GM13976 (cell line): ENCODE data around the gene WNK2.

ENCODE experiments used
- DNase-seq: peaks from one replicate; pipeline ENCODE4 v3.0.0; 2012; ENCODE audit warnings: low spot score
- in situ Hi-C: fragments of 300-500 bp; cut with MboI; formaldehyde crosslinking; loops from one replicate; pipeline ENCODE4 v1.12.0; 2022; ENCODE audit warnings: low sequenced_read_pairs, mixed read lengths, inconsistent platforms; ENCODE audit not compliant: unreplicated experiment
- TF ChIP-seq, protein P1 (sequence below): IDR thresholded peaks from 2 replicates; pipeline ENCODE4 v1.5.1; 2012; ENCODE audit warnings: borderline replicate concordance, mild to moderate bottlenecking; ENCODE audit not compliant: insufficient read depth; ENCODE audit errors: extremely low read depth, missing control alignments, control extremely low read depth

WNK2 gene

DNA sequence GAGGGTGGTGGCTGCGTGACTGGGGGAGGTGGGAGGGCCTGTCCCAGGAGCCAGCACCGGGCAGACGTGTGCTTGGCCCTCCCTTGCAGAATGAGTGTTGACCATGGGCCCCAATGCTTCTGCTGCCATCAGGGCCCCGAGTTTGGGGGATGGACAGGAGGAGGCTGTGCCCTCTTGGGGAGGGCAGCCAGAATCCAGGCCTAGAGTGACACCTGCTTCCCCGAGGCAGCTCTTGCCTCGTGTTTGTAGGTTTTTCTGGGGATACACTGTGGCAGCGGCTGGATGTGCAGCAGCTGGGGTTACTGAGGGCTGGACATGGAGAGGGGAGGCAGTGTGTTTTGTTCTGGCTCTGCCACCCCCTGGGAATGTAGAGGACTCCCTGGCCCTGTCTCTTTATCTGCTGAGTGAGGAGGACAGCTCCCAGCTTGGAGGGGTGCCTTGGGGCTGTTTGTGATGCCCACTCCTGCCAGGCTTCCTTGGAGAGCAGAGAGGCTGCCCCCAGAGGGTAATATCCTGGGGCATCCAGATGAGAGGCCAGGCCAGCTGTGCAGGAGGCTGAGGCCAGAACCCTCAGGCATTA lies 22.7 kb downstream of the WNK2 start:
- in situ Hi-C loops: no loop called here
- TF ChIP-seq, protein P1, sequence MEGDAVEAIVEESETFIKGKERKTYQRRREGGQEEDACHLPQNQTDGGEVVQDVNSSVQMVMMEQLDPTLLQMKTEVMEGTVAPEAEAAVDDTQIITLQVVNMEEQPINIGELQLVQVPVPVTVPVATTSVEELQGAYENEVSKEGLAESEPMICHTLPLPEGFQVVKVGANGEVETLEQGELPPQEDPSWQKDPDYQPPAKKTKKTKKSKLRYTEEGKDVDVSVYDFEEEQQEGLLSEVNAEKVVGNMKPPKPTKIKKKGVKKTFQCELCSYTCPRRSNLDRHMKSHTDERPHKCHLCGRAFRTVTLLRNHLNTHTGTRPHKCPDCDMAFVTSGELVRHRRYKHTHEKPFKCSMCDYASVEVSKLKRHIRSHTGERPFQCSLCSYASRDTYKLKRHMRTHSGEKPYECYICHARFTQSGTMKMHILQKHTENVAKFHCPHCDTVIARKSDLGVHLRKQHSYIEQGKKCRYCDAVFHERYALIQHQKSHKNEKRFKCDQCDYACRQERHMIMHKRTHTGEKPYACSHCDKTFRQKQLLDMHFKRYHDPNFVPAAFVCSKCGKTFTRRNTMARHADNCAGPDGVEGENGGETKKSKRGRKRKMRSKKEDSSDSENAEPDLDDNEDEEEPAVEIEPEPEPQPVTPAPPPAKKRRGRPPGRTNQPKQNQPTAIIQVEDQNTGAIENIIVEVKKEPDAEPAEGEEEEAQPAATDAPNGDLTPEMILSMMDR: no peak
- no peak for DNase-seq

DNA sequence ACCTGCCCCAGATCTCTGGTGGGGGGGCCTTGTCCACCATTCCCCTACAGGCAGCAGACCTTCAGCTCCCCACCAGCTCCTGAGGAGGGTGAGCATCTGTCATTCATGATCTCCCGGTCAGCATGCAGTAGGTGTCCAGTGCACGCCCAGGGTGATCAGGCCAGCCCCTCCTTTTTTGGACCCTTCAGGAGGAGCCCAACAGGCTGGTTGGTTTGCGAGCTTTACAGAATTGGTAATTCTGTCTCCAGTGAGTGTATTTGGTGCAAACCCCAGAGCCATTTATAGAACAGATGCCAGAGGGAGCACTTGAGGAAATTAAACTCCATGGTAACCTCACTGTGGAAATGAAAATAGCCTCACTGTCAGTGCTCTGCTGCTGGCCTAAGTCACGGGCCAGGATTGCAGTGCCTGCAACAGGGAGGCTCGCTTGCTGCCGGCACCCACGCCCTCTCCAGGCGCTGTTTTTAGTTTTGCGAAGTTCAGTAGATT lies 23.4 kb downstream of the WNK2 start:
- TF ChIP-seq, protein P1: no peak
- in situ Hi-C loops: no loop called here
- DNase-seq: no peak

DNA sequence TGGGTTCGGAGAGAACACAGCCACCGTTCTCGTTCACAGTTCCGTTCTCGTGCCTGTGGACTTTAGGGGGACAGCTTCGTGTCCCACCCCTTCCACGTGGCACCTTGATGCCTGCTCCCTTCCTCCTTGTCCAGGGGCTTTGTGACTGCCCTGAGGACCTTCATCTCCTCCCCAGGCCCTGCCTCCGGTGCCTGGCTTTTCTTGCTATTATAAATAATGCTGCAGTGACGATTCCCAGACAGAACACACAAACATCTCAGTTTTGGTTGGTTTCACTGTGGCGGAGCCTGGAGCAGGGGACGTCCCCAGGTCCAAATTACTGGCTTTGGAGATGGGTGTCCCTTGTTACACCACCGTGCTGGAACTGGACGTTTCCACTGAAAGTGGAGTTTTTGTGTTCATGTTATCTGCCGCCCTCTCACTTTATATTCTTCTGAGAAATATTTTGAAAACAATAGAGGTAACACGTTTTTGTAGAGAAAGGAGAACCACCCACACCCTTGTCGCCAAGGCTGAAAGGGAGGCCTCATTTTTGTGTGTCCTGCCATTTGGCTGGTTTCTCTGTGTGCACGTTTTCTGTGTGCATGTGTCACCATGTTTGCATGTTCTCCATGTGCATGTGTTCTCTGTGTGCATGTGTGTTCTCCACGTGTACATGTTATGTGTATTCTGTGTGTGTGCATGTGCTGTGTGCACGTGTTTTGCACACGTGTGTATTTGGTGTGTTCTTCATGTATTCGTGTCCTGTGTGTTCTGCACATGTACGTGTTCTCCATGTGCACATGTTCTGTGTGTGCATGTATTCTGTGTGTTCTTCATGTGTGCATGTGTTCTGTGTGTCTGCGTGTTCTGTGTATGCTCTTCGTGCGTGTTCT lies 24.2 kb downstream of the WNK2 start:
- DNase-seq: no peak
- TF ChIP-seq, protein P1: no peak
- in situ Hi-C loops: no loop called here

DNA sequence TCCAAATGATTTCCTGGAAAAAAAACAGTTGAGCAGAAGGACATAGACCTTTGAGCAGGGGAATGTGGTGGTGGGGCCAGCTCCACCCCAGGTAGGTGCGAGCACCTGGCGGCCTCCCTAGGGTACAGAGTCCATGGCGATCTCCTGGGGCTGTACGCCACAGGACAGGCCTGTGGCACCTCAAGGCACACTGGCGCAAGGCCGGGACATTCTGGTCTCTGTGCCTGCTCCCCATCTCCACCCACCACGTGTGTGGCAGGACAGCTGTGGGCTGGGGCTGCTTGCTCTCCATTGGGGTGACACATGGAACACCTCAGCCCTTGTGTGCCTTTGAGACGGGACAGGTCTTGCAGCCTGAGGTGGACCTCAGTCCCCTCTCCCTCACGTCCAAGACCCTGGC lies 25.2 kb downstream of the WNK2 start:
- in situ Hi-C loops: no loop called here
- no peak for DNase-seq
- TF ChIP-seq, protein P1: no peak

DNA sequence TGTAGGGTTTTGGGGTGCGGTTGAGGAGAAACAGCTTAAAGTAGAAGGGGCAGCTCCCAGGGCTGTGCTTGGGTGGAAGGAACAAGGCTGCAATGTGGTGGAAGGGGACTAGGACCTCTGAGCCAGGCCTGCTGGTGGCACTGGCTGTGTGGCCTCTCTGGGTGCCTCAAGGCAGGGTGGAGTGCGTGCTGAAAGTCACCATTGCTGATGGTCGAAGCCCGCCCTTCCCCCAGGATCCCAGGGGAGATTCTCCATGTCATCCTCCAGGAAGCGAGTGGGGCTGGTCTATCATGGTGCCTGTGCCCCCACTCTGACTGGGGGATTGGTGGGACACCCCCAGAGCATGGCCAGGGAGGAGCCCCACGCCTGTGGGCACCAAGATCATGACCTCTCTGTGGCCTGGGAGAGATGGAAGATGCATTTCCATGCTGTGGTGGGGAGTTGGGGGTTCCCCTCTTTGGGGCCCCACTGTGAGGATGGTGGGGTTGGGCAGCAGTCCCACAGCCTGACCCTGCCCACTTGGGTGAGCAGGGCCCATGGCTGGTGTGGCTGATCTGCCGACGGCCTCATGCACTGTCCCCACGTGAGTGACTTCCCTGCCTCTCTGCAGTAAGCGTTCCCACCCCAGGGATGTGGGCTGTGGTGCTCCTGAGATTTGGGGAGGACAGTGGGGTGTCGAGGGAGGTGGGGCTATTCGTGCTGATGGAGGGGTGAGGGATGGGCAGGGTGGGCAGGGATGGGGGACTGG lies 25.8 kb downstream of the WNK2 start:
- TF ChIP-seq, protein P1: no peak
- in situ Hi-C loops: no loop called here
- no peak for DNase-seq

DNA sequence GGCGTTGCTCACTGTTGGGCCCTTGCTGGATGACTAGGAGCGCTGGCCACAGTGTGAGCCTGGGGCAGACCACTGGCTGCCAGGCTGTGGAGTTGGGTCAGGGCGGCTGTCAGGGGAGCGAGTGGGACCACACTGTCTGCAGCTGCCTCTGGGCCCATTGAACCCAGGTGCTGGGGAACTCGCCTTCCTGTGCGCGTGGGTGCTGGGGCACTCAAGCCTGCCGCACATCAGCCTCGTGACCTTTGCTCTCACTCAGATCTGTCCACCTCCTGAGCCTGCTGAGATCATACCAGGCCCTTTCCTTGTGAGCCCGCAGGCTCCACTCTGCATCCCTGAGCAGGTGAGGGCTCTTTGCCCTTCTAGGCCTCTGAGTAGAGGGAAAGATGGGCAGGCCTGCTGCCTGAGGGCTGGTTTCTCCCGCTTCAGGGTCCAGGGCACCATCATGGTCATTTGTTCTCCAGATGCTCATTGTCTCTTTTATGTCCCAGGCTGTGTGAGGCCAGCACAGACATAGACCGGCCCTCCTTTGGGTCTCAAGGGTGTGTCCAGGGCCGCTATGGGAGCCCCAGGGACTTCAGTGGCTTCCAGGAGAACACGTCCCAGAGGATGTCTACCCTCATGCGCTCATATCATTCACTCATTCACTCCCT lies 26.5 kb downstream of the WNK2 start:
- DNase-seq: no peak
- TF ChIP-seq, protein P1: no peak
- in situ Hi-C loops: no loop called here
